GM21367 (cell line): ENCODE data around the gene PTGES3.
A peak's percentile ranks its signal among the peaks of the same experiment; 100 is the strongest.
"Not testable (repeated sequence)": the region's sequence is repeated elsewhere in the genome, so short reads cannot be mapped to it uniquely, and the experiment has no call there.

Experiments
- ATAC-seq: cut with Tn5 transposase; IDR thresholded peaks from one replicate; pipeline ENCODE4 v1.9.1; 2021; ENCODE audit not compliant: unreplicated experiment

PTGES3 gene

DNA sequence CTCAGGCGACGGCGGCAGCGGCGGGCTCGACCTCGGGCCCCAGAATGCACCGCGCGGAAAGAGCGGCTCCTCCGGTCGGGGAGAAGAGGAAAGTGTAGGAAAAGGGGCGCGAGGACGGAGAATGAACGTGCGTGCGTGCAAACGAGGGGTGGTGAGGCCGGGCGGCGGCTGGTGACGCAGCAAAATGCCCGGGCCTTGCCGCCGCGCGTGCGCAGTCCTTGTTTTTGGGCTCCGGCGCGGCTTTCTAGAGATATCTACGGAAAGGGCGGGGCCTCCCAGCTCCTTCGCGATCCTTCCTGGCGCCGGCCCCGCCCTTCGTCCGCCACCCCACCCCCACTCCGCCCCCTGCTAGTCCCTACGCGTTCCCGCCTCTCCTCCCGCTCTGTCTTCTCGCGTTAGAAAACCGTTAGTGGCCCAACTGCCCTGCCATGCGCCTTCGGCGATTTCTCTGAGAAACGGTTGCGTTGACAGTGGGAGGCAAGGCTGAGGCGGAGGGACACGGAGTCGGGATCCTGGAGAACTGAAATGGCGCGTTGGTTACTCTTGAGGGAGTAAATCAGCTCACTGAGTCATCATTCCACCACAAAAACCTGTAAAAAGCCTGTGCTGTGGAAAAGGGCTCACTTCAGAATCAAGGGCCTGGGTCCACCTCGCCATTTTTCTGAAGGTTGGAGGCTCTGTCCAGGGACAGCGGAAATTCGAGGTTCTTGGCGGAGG lies at the start of gene PTGES3:
Gene PTGES3, minus strand, starts transcription at position 156 of the 717 bp plus-strand sequence. CDS start 285 bp downstream, outside the sequence.
- peak; percentile 54 for ATAC-seq

DNA sequence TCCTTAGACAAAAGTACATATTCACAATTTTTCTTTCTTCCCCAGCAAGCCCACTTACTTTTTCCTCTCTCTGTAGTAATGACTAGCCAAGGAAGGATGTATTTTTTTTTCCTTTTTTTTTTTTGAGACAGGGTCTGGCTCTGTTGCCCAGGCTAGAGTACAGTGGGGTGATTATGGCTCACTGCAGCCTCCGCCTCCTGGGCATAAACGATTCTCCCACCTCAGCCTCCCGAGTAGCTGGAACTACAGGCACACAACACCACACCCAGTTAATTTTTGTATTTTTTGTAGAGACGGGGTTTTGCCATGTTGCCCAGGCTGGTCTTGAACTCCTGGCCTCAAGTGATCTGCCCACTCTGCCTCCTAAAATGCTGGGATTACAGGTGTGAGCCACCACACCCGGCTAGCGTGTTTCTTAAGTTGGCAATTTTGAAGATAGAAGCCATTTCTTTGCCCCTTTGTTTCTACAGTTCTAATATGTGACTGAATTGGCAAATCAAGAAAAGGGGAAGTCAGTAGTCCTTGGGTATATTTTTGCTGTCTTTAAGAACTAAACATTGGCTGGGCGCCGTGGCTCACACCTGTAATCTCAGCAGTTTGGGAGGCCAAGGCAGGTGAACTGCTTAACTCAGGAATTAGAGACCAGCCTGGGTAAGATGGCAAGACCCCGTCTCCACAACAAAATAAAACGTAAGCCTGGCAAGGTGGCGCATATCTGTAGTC lies 40.2 kb upstream of the PTGES3 start:
- ATAC-seq, result no peak

- not testable (repeated sequence) for ATAC-seq
These were observed 38.2 kb upstream of the PTGES3 start for GRCh38 chr12:56726196-56726675.

DNA sequence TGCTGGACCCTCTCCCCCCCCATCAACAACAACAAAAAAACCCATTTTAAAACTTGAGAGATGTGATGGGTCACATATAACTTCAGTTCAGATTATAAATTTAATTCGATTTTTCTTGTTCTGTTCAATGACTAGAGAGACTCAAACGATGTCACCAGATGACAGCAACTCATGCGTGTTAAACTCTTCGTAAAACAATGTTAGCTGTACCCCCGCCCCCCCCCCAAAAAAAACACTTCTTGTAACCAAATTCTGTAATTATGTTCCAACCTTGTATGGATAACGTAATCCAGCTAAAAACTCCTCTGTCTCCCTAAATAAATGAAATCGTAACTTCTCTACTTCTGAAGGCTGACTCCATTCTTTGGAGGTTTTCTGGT lies 37.6 kb upstream of the PTGES3 start:
- ATAC-seq, result no peak

- peak; percentile 83 for ATAC-seq
These were observed 37.1 kb upstream of the PTGES3 start, which contains the start of gene NACA for GRCh38 chr12:56724972-56725722. NACA (minus strand) TSS chr12:56725299; CDS start chr12:56724521, 778 bp downstream.

DNA sequence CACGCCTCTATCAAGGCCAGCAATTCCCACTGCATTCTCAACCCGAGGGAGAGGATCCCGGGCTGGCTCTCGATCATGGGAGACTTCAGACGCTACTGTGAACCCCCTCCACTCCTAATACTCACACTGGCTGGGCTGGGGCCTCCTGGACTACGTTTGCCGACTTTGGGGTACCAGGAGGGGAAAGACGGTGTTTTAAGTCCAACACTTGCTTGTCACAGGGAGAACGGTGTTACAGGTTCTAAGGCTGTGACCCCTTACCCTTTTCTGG lies 36.6 kb upstream of the PTGES3 start:
- no peak for ATAC-seq

- ATAC-seq, result no peak
These were observed 36.0 kb upstream of the PTGES3 start for GRCh38 chr12:56723889-56724700.

DNA sequence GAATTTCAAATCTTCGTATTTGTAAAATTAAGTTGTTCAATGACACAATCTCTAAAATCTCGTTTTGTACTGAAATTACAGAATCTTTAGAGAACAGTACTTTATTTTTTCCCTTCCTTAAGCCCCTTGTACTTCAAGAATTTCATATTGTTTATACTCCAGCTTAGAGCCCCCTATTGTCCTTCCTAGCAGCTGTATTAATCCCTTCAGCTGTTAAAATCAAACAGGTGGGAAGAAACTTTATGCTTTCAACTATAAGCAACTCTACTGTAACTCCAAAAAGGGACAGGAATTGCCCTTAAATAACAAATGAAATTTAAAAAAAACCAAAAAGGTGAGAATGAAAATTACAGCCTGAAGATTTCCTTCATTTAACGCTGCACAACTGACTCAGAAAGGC lies 35.3 kb upstream of the PTGES3 start:
- ATAC-seq, result no peak

GRCh38 chr12:56722832-56723231 lies 34.7 kb upstream of the PTGES3 start:
- no peak for ATAC-seq

GRCh38 chr12:56721721-56722120 lies 33.6 kb upstream of the PTGES3 start:
- no peak for ATAC-seq

DNA sequence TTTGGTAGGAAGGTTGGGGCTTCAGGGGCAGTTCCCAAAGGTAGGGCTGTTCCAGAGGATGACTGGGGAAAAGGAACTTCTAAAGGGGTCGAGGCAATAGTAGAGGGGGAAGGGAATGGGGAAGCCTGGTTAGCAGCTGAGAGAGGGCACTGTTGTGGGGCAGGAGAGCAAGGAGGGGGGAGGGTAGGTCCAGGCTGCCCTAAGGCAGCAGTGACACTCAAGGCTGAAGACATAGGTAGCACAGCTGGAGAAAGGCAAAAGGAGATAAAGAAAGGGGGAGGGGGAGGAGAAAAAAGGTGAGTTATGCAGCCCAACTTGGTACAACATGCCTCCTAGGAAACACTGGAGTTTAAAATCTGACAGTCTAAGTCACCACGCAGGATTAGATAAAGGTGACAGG lies 33.1 kb upstream of the PTGES3 start:
- no peak for ATAC-seq

- ATAC-seq, result no peak
These were observed 32.7 kb upstream of the PTGES3 start for GRCh38 chr12:56720731-56721151.

DNA sequence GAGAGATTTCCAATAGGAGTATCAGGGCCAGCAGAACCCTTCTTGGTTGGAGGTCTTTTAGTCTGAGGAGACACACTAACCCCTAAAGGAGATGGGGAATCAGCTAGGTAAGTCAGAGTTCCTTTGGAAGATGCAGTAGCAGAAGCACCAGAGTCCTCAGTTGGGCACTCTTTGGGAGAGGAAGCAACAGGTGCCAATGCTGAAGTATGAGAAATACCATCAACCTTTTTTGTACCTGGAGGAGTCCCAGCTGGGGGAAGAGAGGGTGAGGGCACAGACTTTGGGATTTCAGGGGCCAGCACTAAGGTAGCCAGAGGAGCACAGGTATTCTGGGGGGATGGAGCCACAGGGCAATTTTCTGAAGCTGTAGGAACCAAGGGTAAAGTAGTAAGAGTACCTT lies 31.0 kb upstream of the PTGES3 start:
- no peak for ATAC-seq

GRCh38 chr12:56718636-56719035 lies 30.6 kb upstream of the PTGES3 start:
- no peak for ATAC-seq

GRCh38 chr12:56718149-56718548 lies 30.1 kb upstream of the PTGES3 start:
- ATAC-seq, result no peak

DNA sequence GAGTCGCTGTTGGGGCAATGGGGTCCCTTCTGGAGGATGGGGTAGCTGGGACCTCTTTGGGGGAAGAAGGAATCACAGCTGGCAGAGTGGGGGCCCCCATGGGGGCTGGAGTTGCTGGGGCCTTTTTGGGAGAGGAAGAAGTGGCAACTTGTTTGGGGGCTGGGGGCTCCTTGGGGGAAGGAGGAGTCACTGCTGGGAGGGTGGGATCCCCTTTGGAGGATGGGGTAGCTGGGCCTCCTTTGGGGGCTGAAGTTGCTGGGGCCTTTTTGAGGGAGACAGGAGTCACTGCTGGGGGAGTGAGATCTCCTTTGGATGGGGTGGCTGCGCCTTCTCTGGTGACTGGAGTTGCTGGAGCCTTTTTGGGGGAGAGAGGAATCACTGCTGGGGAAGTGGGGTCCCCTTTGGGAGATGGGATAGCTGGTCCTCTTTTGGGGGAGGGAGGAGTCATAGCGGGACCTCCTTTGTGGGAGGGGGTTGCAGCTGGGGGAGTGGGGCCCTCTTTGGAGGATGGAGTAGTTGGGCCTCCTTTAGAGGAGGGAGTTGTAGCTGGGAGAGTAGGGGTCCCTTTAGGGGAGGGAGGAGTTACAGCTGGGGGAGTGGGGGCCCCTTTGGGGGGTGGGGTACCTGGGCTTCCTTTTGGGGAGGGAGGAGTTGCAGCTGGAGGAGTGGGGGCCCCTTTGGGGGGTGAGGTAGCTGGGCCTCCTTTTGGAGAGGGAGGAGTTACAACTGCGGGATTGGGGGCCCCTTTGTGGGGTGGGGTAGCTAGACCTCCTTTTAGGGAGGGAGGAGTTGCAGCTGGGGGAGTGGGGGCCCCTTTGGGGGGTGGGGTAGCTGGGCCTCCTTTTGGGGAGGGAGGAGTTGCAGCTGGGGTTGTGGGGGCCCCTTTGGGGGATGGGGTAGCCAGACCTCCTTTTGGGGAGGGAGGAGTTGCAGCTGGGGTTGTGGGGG lies 29.1 kb upstream of the PTGES3 start:
- ATAC-seq, result no peak

DNA sequence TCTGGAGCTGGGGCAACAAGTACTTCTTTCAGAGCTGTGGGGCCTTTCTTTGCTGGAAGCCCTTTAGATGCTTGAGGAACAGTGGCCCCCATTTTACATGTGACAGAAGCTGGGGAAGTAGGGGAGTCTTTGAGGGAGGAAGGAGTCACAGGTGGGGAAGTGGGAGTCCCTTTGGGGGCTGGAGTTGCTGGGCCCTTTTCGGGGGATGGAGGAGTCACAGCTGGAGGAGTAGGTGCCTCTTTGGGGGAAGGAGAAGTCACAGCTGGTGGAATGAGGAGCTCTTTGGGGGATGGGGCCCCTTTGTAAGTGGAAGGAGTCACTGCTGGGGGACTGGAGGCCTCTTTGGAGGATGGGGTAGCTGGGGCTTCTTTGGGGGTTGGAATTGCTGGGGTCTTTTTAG lies 28.4 kb upstream of the PTGES3 start:
- no peak for ATAC-seq

DNA sequence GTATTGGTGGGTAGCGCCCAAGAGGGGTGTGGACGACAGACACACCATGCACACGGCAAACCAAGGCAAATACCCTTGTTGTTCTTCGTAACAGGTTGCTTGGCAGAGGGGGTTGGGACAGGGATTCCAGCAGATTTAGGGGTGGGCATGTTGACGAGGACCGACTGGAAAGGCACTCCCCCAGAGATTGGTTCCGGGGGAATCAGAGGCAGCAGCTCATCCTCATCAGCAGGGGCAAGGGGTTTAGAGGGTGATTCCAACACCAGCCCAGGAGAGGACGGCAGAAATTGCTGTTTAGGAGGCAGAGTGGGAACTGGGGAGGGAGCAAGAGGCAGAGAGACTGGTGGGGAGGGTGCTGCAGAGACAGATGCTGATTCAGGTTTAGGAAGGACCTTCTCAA lies 27.7 kb upstream of the PTGES3 start:
- no peak for ATAC-seq

- no peak for ATAC-seq
These were observed 26.4 kb upstream of the PTGES3 start for GRCh38 chr12:56714431-56714929.

DNA sequence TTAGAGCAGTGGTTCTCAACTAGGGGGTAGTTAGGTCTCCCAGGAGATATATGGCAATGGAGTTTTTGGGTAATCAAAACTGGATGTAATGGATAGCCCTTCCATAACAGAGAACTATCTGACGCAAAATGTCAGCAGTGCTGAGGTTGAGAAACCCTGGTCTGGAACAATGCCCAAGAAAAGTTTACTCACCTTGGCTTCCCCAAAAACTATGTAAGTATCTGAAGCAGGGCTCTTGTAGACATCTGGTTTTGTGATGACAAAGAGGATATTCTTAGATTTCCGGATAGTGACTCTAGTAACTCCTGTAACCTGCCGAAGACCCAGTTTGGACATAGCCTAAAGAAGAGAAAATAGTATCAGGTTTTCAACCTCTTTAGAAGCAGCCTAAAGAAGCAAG lies 25.3 kb upstream of the PTGES3 start:
- ATAC-seq, result no peak
